Measurements from ENCODE around the gene PCDHB2.
"Not testable (repeated sequence)": the region's sequence is repeated elsewhere in the genome, so short reads cannot be mapped to it uniquely, and the experiment has no call there.

The PCDHB2 gene

GRCh38 chr5:141121563-141121962 lies 27.1 kb downstream of the PCDHB2 start, which contains the start of gene PCDHB4:
TSS of gene PCDHB4 (plus strand) at chr5:141121818. CDS start at chr5:141121999, 181 bp downstream.
- TF ChIP-seq CTCF (IDR thresholded peaks at IDR 0.05; ENCODE audit: insufficient read depth, low read depth, low read length, missing control alignments): no peak
- no peak within 1 kb of the TSS for H3K4me3 ChIP-seq (ENCODE audit: low read depth, low read length)
- DNase-seq (ENCODE audit: low read depth): no peak

- DNase-seq (ENCODE audit: low read depth): no peak
- no peak for TF ChIP-seq CTCF (IDR thresholded peaks at IDR 0.05; ENCODE audit: insufficient read depth, low read depth, low read length, missing control alignments)
- no peak overlapping the region for H3K4me3 ChIP-seq (ENCODE audit: low read depth, low read length)
These were observed 27.6 kb downstream of the PCDHB2 start for GRCh38 chr5:141121985-141122384.

- not testable (repeated sequence) for DNase-seq (ENCODE audit: low read depth); H3K4me3 ChIP-seq (ENCODE audit: low read depth, low read length)
These were observed 29.2 kb downstream of the PCDHB2 start for GRCh38 chr5:141123396-141124135.

GRCh38 chr5:141127305-141127704 lies 32.9 kb downstream of the PCDHB2 start:
- H3K4me3 ChIP-seq (ENCODE audit: low read depth, low read length): no peak overlapping the region
- no peak for DNase-seq (ENCODE audit: low read depth)
- TF ChIP-seq CTCF (IDR thresholded peaks at IDR 0.05; ENCODE audit: insufficient read depth, low read depth, low read length, missing control alignments): no peak

GRCh38 chr5:141135030-141135717 lies 40.8 kb downstream of the PCDHB2 start, which contains the start of gene PCDHB5:
TSS of gene PCDHB5 (plus strand) at chr5:141135206. CDS start at chr5:141135435, 229 bp downstream.
- no peak for DNase-seq (ENCODE audit: low read depth)
- no peak for TF ChIP-seq CTCF (IDR thresholded peaks at IDR 0.05; ENCODE audit: insufficient read depth, low read depth, low read length, missing control alignments)
- no peak within 1 kb of the TSS for H3K4me3 ChIP-seq (ENCODE audit: low read depth, low read length)

GRCh38 chr5:141135718-141136266 lies 41.4 kb downstream of the PCDHB2 start:
- H3K4me3 ChIP-seq (ENCODE audit: low read depth, low read length): no peak overlapping the region
- no peak for DNase-seq (ENCODE audit: low read depth)
- TF ChIP-seq CTCF (IDR thresholded peaks at IDR 0.05; ENCODE audit: insufficient read depth, low read depth, low read length, missing control alignments): no peak

- not testable (repeated sequence) for H3K4me3 ChIP-seq (ENCODE audit: low read depth, low read length); DNase-seq (ENCODE audit: low read depth)
These were observed 42.9 kb downstream of the PCDHB2 start for GRCh38 chr5:141137346-141137745.
